PC-3 (cell line): ENCODE measurements around the gene SCGB1C1. TPM values are rescaled to one million over a fixed set of nuclear protein-coding genes. Genes with fewer than 3 reads are reported as not detected.
A peak's percentile ranks its signal among the peaks of the same experiment; 100 is the strongest.

ENCODE experiments used
- ATAC-seq: fragments of 200-7000 bp; cut with Tn5 transposase; 2 replicates; pipeline ENCODE4 v1.9.1; 2020; ENCODE audit warnings: mild to moderate bottlenecking, moderate library complexity
- BruUV-seq: library from RNA; stranded (reverse); fragments of 400-500 nt; replicated peaks from 2 replicates; lab custom pipeline; 2021; lab: Mats Ljungman, UMichigan
- CTCF ChIA-PET: fragments of 300-600 bp; sonication (Branson Sonifier 250); formaldehyde crosslinking; loops from one replicate; lab custom pipeline; 2022; ENCODE audit warnings: antibody characterized with exemption; lab: Charles Lee
- POLR2A ChIA-PET: fragments of 300-600 bp; sonication (Branson Sonifier 250); formaldehyde crosslinking; loops from one replicate; lab custom pipeline; 2022; ENCODE audit warnings: antibody characterized with exemption; ENCODE audit not compliant: unreplicated experiment; lab: Charles Lee
- DNase-seq: peaks from one replicate; pipeline ENCODE4 v3.0.0-alpha.2; 2015
- H2AFZ ChIP-seq: fragments of 300-600 bp; sonication (generic); 2 replicates; pipeline ENCODE4 v1.6.0; 2016; ENCODE audit warnings: antibody characterized with exemption, low read length
- H3F3A ChIP-seq: fragments of 300-600 bp; sonication (generic); one replicate; pipeline ENCODE4 v1.6.0; 2017; ENCODE audit warnings: antibody characterized with exemption, low read length, control low read depth, mild to moderate bottlenecking; ENCODE audit not compliant: unreplicated experiment
- H3K27ac ChIP-seq: fragments of 300-600 bp; sonication (generic); 2 replicates; pipeline ENCODE4 v1.5.1; 2016; ENCODE audit warnings: mild to moderate bottlenecking, low read length
- H3K27me3 ChIP-seq: fragments of 300-600 bp; sonication (generic); 2 replicates; pipeline ENCODE4 v1.6.1; 2016; ENCODE audit warnings: low read length, mixed read lengths
- H3K36me3 ChIP-seq: fragments of 300-600 bp; sonication (generic); 2 replicates; pipeline ENCODE4 v1.6.1; 2016; ENCODE audit warnings: low read depth, mixed run types, low read length, mixed read lengths
- H3K4me1 ChIP-seq: fragments of 300-600 bp; sonication (generic); 2 replicates; pipeline ENCODE4 v1.5.1; 2016; ENCODE audit warnings: low read length; ENCODE audit not compliant: insufficient read depth
- H3K4me2 ChIP-seq: fragments of 300-600 bp; sonication (generic); 2 replicates; pipeline ENCODE4 v1.6.0; 2016; ENCODE audit warnings: low read length
- H3K4me3 ChIP-seq: fragments of 300-600 bp; sonication (generic); 2 replicates; pipeline ENCODE4 v1.5.1; 2016; ENCODE audit warnings: mild to moderate bottlenecking, low read length, mixed read lengths
- H3K79me2 ChIP-seq: fragments of 300-600 bp; sonication (generic); 2 replicates; pipeline ENCODE4 v1.6.1; 2017; ENCODE audit warnings: low read length, mixed read lengths
- H3K9ac ChIP-seq: fragments of 300-600 bp; sonication (generic); 2 replicates; pipeline ENCODE4 v1.6.0; 2016; ENCODE audit warnings: mild to moderate bottlenecking, low read length
- H3K9me2 ChIP-seq: fragments of 300-600 bp; sonication (generic); replicated peaks from 2 replicates; pipeline ENCODE4 v1.6.1; 2016; ENCODE audit warnings: mixed run types, low read length, mixed read lengths
- H3K9me3 ChIP-seq: fragments of 300-600 bp; sonication (generic); 2 replicates; pipeline ENCODE4 v1.6.1; 2016; ENCODE audit warnings: low read length, mixed read lengths
- H4K20me1 ChIP-seq: fragments of 300-600 bp; sonication (generic); 2 replicates; pipeline ENCODE4 v1.6.1; 2016; ENCODE audit warnings: low read length, mixed read lengths
- EZH2 ChIP-seq: fragments of 300-600 bp; sonication (generic); IDR thresholded peaks from one replicate; pipeline ENCODE4 v1.6.1; 2017; ENCODE audit warnings: antibody characterized with exemption, mild to moderate bottlenecking, low read length; ENCODE audit not compliant: unreplicated experiment
- EZH2phosphoT487 ChIP-seq: fragments of 300-600 bp; sonication (generic); IDR thresholded peaks from 2 replicates; pipeline ENCODE4 v1.6.1; 2018; ENCODE audit warnings: mild to moderate bottlenecking, antibody characterized with exemption, low read length, borderline replicate concordance
- intact Hi-C: fragments of 100-400 bp; cut with micrococcal nuclease; formaldehyde crosslinking; loops from 2 replicates; pipeline ENCODE4 v1.9.0; 2023
- total RNA-seq: library from RNA; depleted of rRNA; stranded (reverse); fragments of >200 nt; gene quantifications from 2 replicates; pipeline ENCODE4 v1.2.3, GENCODE V29; 2014
- TF ChIP-seq, protein P1 (sequence below): fragments of 300-600 bp; sonication (generic); conservative IDR thresholded peaks from 2 replicates; pipeline ENCODE4 v1.5.1; 2017; ENCODE audit warnings: antibody characterized with exemption, low read depth, mild to moderate bottlenecking, low read length

The SCGB1C1 gene
- total RNA-seq, 1 experiment from 2014 or later, result not detected

GRCh38 chr11:207208-207862 is 14.5 kb downstream of the SCGB1C1 start, which contains the start of the genes BET1L and RIC8A:
BET1L (minus strand) TSS chr11:207399; CDS start chr11:207321, 78 bp downstream.
RIC8A (plus strand) TSS chr11:207708; CDS start chr11:208855, 1,147 bp downstream.
- Histone ChIP-seq H3K27ac (peak within 1 kb of the TSS; percentile 98), H3K27me3 (no peaks in the 10 kb centered on the region), H3K79me2 (peaks cover 61% of the 10 kb centered on the region), H3K36me3 (peaks cover 33% of the 10 kb centered on the region), H3K9me2 (no peaks in the 10 kb centered on the region), H3K9ac (peak within 1 kb of the TSS; percentile 98), H4K20me1 (no peaks in the 10 kb centered on the region), H2AFZ (peak within 1 kb of the TSS; percentile 74), H3K4me1 (peaks cover 23% of the 10 kb centered on the region), H3F3A (no peaks in the 10 kb centered on the region), H3K4me2 (peak within 1 kb of the TSS; percentile 97), H3K9me3 (no peaks in the 10 kb centered on the region), H3K4me3 (peak within 1 kb of the TSS; percentile 91)
- CTCF ChIA-PET, result interaction anchor here (0.7 kb wide), 1 partner anchor 9 kb away, joined by 3 read pairs; no protein-coding TSS in a partner anchor
- peak; percentile 65 for ATAC-seq
- DNase-seq, result peak; percentile 94
- TF ChIP-seq EZH2 (no peak), EZH2phosphoT487 (no peak)
- TF ChIP-seq, protein P1, sequence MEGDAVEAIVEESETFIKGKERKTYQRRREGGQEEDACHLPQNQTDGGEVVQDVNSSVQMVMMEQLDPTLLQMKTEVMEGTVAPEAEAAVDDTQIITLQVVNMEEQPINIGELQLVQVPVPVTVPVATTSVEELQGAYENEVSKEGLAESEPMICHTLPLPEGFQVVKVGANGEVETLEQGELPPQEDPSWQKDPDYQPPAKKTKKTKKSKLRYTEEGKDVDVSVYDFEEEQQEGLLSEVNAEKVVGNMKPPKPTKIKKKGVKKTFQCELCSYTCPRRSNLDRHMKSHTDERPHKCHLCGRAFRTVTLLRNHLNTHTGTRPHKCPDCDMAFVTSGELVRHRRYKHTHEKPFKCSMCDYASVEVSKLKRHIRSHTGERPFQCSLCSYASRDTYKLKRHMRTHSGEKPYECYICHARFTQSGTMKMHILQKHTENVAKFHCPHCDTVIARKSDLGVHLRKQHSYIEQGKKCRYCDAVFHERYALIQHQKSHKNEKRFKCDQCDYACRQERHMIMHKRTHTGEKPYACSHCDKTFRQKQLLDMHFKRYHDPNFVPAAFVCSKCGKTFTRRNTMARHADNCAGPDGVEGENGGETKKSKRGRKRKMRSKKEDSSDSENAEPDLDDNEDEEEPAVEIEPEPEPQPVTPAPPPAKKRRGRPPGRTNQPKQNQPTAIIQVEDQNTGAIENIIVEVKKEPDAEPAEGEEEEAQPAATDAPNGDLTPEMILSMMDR, result no peak
- POLR2A ChIA-PET, result interaction anchor here (0.5 to 1.0 kb wide), 6 partner anchors 9 to 299 kb away, joined by 3 to 8 read pairs (median 4); no protein-coding TSS in a partner anchor
- no TSS peak for BruUV-seq
- intact Hi-C loops, result loop anchor here (1.0 kb wide), 1 partner anchor 29 kb away; the partner anchor contains the start of genes PSMD13 and SIRT3

DNA sequence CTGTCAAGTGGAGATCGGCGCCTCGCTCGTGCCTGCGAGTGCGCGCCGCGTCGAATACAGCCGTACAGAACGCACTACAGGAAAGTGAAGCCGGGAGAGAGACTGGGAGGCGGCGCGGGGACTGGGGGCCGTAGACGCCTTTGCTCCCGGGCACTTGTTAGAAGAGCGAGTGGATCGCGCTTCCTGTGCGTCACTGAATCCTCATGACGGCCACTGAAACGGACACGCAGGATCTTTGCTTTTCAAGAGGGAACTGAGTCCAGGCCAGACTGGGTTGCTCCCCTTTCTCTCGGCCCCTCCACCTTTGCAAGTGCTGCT is 14.9 kb downstream of the SCGB1C1 start:
- Histone ChIP-seq H3K79me2 (peaks cover 61% of the 10 kb centered on the region), H3F3A (no peaks in the 10 kb centered on the region), H3K9me3 (no peaks in the 10 kb centered on the region), H3K9ac (peak overlapping the region; percentile 98), H3K4me2 (peak overlapping the region; percentile 97), H3K27me3 (no peaks in the 10 kb centered on the region), H3K4me3 (peak overlapping the region; percentile 91), H3K4me1 (peaks cover 23% of the 10 kb centered on the region), H3K27ac (peak overlapping the region; percentile 98), H2AFZ (peak overlapping the region; percentile 74), H3K9me2 (no peaks in the 10 kb centered on the region), H4K20me1 (no peaks in the 10 kb centered on the region), H3K36me3 (peaks cover 38% of the 10 kb centered on the region)
- TF ChIP-seq EZH2 (no peak), EZH2phosphoT487 (no peak)
- TF ChIP-seq, protein P1, result no peak
- DNase-seq (peak; percentile 16), ATAC-seq (peak; percentile 13)
- intact Hi-C loops, result loop anchor here (1.0 kb wide), 1 partner anchor 28 kb away; the partner anchor contains the start of genes PSMD13 and SIRT3
- BruUV-seq, result TSS peak; percentile 85
- ChIA-PET CTCF (no interaction called here), POLR2A (interaction anchor here (0.6 to 1.0 kb wide), 4 partner anchors 19 to 299 kb away, joined by 3 to 8 read pairs (median 4); no protein-coding TSS in a partner anchor)
